ENCODE measurements around the gene LYRM9.
"Not testable (repeated sequence)": the region's sequence is repeated elsewhere in the genome, so short reads cannot be mapped to it uniquely, and the experiment has no call there.

Gene LYRM9

DNA sequence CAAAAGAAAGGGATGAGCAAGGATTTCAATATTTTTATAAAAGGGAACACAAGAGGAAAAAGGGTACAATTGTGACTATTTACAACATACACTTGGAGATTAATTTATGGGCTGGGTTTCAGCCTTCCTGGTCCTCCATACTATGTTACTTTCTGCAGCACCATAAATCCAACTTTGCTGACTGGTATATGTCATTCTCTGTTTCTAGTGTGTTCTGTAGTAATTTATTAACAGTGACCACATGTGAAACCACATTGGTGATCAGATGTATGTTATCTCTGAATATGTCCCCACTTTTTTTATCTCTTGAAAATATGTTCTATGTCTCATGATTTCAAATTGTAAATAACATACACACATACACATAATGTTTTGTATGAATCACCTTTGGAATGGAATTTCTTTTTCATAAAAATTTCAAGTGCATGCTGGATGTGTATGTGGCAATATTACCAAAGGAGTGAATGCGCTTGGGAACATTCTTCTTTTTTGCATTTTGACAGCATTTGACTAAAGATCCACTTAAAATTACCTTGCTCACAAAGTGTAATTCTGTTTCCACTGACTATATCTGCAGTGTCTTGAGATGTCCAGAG, 2.9 kb upstream of the LYRM9 start:
- no peak overlapping the region for H3K9ac ChIP-seq
- H3K27ac ChIP-seq, result no peak overlapping the region
- peaks cover 21% of the 10 kb centered on the region for H3K4me1 ChIP-seq
- no peaks in the 10 kb centered on the region for H3K36me3 ChIP-seq
- H3K4me2 ChIP-seq, result no peak overlapping the region
- no peaks in the 10 kb centered on the region for H3K27me3 ChIP-seq
- no peaks in the 10 kb centered on the region for H3K9me3 ChIP-seq
- no peak overlapping the region for H3K4me3 ChIP-seq
- TF ChIP-seq Cebpa-rat (IDR thresholded peaks at IDR 0.05), result no peak
- H4K20me1 ChIP-seq, result no peaks in the 10 kb centered on the region

DNA sequence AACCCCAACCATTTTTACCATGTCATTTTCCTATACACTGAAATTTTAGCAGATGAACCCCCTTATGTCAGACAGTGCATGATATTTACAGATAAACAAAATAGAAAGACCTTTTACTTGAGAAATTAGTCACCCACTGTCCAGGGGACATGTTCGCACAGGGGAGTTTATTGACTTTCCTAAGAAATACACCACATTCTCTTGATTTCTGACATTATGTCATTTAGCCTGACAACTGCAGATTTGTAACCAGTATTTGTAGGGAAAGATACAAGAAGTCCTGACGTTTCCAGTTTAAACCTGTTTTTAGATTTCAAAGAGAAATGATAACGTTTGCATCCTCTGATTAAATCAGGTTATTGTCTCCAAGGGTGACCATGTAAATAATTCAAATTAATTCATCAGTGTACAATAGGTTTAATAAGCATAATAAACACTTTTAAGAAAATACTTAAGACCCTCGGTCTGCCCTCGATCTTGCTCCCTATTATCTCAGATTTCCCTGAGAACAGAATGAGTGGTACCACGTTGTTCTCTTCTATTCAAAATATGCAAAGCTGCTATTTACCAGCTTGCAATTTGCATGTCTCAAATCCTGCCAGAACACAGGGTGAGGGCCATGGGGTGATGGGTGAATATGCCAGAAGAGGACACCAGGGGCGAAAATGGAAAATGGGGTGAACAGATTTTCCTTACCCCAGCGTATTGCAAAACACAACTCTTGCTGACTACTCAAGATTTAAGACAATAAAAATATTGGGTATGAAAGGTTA, 2.1 kb upstream of the LYRM9 start:
- Histone ChIP-seq H3K27me3 (no peaks in the 10 kb centered on the region), H3K4me2 (no peak overlapping the region), H3K4me1 (peaks cover 21% of the 10 kb centered on the region), H3K4me3 (no peak overlapping the region), H3K27ac (no peak overlapping the region), H3K9me3 (no peaks in the 10 kb centered on the region), H4K20me1 (no peaks in the 10 kb centered on the region), H3K36me3 (no peaks in the 10 kb centered on the region), H3K9ac (no peak overlapping the region)
- no peak for TF ChIP-seq Cebpa-rat (IDR thresholded peaks at IDR 0.05)

DNA sequence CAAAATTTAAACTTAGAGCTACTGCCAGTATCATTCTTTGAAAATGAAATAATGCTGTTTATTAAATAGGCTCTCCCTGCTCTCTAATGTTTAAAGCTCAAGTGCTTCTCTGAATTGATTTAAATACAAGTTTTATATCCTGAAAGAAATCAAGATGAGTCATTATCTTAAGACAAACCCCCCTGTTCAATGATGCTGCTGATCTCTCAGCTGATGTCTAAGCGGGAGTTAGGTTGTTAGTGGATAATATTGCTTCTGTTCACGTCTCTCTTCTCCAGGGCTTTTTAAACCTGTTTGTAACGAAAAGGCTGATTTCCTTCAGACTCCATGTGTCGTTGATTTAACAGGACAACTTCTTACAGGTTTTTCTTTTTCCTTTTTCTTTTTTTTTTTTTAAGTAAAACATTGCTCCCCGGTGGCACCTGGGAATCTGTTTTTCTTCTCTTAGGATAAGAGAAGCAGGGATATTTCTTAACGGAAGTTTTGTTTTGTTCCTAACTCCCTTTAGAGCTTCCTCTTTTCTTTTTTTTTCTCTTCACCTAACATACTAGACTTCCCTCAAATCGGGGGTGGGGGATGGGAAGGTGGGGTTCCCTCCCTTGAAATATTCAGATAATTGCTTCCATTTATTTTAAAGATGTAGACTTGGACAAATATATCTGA, 807 bp upstream of the LYRM9 start:
- Histone ChIP-seq H3K9ac (no peak overlapping the region), H3K4me2 (peak overlapping the region; percentile 96), H3K27me3 (no peaks in the 10 kb centered on the region), H3K4me3 (peak overlapping the region; percentile 72), H3K27ac (no peak overlapping the region), H3K36me3 (no peaks in the 10 kb centered on the region), H3K4me1 (peaks cover 21% of the 10 kb centered on the region), H3K9me3 (no peaks in the 10 kb centered on the region), H4K20me1 (no peaks in the 10 kb centered on the region)
- TF ChIP-seq Cebpa-rat (IDR thresholded peaks at IDR 0.05), result no peak

DNA sequence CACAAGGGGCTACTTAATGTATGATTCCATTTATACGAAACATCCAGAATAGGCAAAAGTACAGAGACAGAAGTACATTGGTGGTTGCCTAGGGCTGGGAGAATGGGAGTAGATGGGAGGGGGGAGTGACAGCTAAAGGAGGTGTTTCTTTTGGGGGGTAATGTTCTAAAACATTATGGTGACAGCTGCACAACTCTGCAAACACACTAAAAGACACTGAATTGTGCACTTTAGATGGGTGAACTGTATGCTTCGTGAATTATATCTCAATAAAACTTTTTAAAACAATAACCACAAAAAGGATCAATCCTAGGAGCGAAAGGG, 661 bp downstream of the LYRM9 start:
- Histone ChIP-seq H3K27me3 (no peaks in the 10 kb centered on the region), H3K9me3 (no peaks in the 10 kb centered on the region), H3K27ac (peak overlapping the region; percentile 64), H4K20me1 (no peaks in the 10 kb centered on the region), H3K4me1 (peaks cover 28% of the 10 kb centered on the region), H3K36me3 (no peaks in the 10 kb centered on the region), H3K4me2 (peak overlapping the region; percentile 96), H3K4me3 (peak overlapping the region; percentile 72), H3K9ac (peak overlapping the region; percentile 72)
- no peak for TF ChIP-seq Cebpa-rat (IDR thresholded peaks at IDR 0.05)

DNA sequence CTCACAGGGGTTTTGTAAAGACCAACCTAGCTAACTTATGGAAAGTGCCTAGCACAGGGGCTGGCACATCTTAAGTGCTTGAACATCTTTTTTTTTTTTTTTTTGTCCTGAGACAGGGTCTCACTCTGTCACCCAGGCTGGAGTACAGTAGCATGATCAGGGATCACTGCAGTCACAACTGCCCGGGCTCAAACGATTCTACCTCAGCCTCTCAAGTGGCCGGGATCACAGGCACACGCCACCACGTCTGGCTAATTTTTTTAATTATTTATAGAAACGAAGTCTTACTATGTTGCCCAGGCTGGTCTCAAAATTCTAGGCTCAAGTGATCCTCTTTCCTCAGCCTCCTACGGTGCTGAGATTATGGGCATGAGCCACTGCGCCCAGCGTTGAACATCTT, 1.3 kb downstream of the LYRM9 start:
- Histone ChIP-seq H3K4me1 (peaks cover 28% of the 10 kb centered on the region), H3K9ac (no peak overlapping the region)

DNA sequence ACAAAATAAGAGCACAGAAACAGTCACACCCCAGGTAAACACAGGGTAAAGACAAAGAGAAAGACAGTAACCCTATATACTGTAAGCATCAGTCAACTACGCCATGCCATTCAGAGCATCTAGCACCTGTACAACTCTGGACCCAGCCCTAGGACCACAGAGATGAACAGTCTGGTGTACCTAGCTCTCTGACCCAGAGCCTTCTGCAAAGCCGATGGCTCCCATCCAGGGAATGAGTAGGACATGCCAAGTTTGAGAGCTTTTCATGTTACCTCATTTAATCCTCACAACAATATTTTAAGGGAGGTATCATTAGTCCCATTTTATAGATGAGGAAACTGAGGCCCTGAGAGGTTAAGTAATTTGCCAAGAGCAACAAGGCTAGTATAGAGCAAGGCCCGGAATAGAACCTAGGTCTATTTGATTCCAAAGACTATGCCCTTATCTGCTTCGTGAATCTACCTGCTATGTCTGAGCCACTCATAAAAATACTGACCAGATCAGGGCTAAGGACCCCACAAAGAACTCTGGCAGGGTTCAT, 3.4 kb downstream of the LYRM9 start:
- H3K27ac ChIP-seq, result no peak overlapping the region
- TF ChIP-seq Cebpa-rat (IDR thresholded peaks at IDR 0.05), result no peak
- H3K36me3 ChIP-seq, result no peaks in the 10 kb centered on the region
- no peak overlapping the region for H3K4me3 ChIP-seq
- H3K4me1 ChIP-seq, result peaks cover 28% of the 10 kb centered on the region
- no peak overlapping the region for H3K4me2 ChIP-seq
- no peak overlapping the region for H3K9ac ChIP-seq
- H3K9me3 ChIP-seq, result no peaks in the 10 kb centered on the region
- H4K20me1 ChIP-seq, result no peaks in the 10 kb centered on the region
- H3K27me3 ChIP-seq, result no peaks in the 10 kb centered on the region

More for the DNA sequence above, 1.3 kb downstream of the LYRM9 start:
- H3K4me3 ChIP-seq, result no peak overlapping the region
- no peaks in the 10 kb centered on the region for H4K20me1 ChIP-seq
- no peaks in the 10 kb centered on the region for H3K36me3 ChIP-seq
- peak overlapping the region; percentile 96; the same call in 1 of the 2 replicates for H3K4me2 ChIP-seq
- H3K9me3 ChIP-seq, result no peaks in the 10 kb centered on the region
- no peak overlapping the region for H3K27ac ChIP-seq
- no peak for TF ChIP-seq Cebpa-rat (IDR thresholded peaks at IDR 0.05)
- no peaks in the 10 kb centered on the region for H3K27me3 ChIP-seq

DNA sequence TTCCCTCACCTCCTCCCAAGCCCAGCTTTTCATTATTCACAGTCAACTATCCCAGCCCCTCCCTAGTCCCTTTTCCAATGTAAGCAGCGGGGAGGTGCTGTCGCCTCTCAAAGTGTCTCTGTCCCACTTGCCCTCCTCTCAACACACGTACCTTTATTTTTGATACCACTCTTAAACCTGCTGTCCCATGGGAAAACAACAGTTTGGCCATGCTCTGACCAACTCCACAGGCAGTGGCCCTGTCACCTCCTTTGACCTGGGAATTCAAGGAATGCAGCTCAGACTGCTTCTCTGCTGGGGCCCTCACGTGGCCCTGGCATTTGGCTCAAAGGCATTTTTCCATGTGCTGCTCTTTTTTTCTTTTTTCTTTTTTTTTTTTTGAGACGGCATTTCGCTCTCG, 4.2 kb downstream of the LYRM9 start:
- Histone ChIP-seq H3K27ac (no peak overlapping the region), H3K36me3 (no peaks in the 10 kb centered on the region), H3K9ac (no peak overlapping the region), H3K27me3 (no peaks in the 10 kb centered on the region), H3K4me2 (no peak overlapping the region), H3K4me3 (no peak overlapping the region), H3K9me3 (no peaks in the 10 kb centered on the region), H3K4me1 (peaks cover 22% of the 10 kb centered on the region), H4K20me1 (no peaks in the 10 kb centered on the region)
- TF ChIP-seq Cebpa-rat (IDR thresholded peaks at IDR 0.05), result no peak

DNA sequence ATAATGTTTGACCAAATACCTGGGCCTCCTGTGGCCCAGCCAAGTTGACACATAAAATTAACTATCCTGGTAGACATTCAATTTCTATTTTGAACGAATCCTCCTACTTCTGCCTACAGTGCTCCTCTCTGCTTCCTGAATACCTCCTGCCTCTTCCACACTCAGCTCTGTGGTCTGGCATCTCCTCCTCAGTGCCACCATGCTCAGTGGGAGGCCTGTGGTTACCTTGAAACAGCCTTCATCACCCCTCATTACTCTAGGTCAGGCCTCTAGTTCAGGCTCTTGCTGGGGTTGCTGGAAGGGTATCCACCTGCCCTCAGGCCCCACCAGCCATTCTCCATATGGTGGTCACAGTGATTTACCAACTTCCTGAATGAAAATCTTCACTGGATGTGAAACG, 5.1 kb downstream of the LYRM9 start:
- H3K27me3 ChIP-seq, result no peaks in the 10 kb centered on the region

DNA sequence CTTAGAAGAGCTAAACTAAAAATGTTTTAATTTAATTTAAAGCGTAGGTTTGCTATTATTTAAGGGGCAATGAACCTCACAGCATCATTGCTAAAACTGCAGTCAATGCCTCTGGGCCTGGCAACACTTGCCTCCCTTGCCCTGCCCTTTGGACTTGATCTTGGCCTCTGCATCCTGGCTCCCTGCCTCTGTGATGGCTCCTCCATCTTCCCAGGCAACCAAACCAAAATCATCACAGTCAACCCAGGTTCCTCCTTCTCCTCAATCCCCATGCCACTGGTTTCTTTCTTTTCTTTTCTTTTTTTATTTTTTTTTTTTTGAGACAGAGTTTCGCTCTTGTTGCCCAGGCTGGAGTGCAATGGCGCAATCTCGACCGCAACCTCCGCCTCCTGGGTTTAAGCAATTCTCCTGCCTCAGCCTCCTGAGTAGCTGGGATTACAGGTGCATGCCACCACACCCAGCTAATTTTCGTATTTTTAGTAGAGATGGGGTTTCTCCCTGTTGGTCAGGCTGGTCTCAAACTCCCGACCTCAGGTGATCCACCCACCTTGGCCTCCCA, 6.7 kb downstream of the LYRM9 start:
- not testable (repeated sequence) for H3K9me3 ChIP-seq, H3K27ac ChIP-seq, H3K36me3 ChIP-seq, H3K9ac ChIP-seq, H3K27me3 ChIP-seq, H3K4me3 ChIP-seq, H4K20me1 ChIP-seq, H3K4me2 ChIP-seq
- peaks cover 17% of the 10 kb centered on the region for H3K4me1 ChIP-seq

More for the DNA sequence above, 5.1 kb downstream of the LYRM9 start:
- H4K20me1 ChIP-seq, result no peaks in the 10 kb centered on the region
- H3K36me3 ChIP-seq, result no peaks in the 10 kb centered on the region
- no peak overlapping the region for H3K9ac ChIP-seq
- no peaks in the 10 kb centered on the region for H3K9me3 ChIP-seq
- no peak overlapping the region for H3K4me2 ChIP-seq
- TF ChIP-seq Cebpa-rat (IDR thresholded peaks at IDR 0.05), result no peak
- no peak overlapping the region for H3K27ac ChIP-seq
- no peak overlapping the region for H3K4me3 ChIP-seq
- H3K4me1 ChIP-seq, result peaks cover 16% of the 10 kb centered on the region; the same call in 1 of the 2 replicates

Measured in BLaER1 (cell line).